ENCODE results near the gene SDC4. TPM values are rescaled to one million over a fixed set of nuclear protein-coding genes. Genes with fewer than 3 reads are reported as not detected.

Gene SDC4
- total RNA-seq, 4 donors from 2014 or later = 41.2 to 72.5 (median 63.4) TPM

GRCh38 chr20:45320948-45321595 is 27.2 kb downstream of the SDC4 start:
- no peaks in the 10 kb centered on the region for H3K9me3 ChIP-seq
- peaks cover 0 to 10% of the 10 kb centered on the region in 2 donors for H3K27me3 ChIP-seq
- WGBS, 2 donors = 80 to 88% methylated on average over 5 of the region's 5 CpGs
- DNase-seq (ENCODE audit: low spot score in 2 of 2) = no peak
- H3K4me1 ChIP-seq = peaks cover 0 to 15% (median 2%) of the 10 kb centered on the region in 4 donors
- H3K27ac ChIP-seq = no peak overlapping the region
- TF ChIP-seq POLR2A (IDR thresholded peaks at IDR 0.05) = no peak
- TF ChIP-seq EP300 (IDR thresholded peaks at IDR 0.05) = no peak
- no peak for TF ChIP-seq CTCF (IDR thresholded peaks at IDR 0.05)
- no peak overlapping the region for H3K4me3 ChIP-seq
- peaks cover 0 to 15% (median 0%) of the 10 kb centered on the region in 3 donors for H3K36me3 ChIP-seq

GRCh38 chr20:45318948-45319347 is 29.3 kb downstream of the SDC4 start:
- 79 to 83% methylated on average over 2 of the region's 2 CpGs for WGBS, 2 donors
- Histone ChIP-seq H3K36me3 (no peaks in the 10 kb centered on the region), H3K4me1 (peaks cover 0 to 20% (median 2%) of the 10 kb centered on the region in 4 donors), H3K9me3 (no peaks in the 10 kb centered on the region), H3K27ac (no peak overlapping the region), H3K27me3 (peaks cover 0 to 29% of the 10 kb centered on the region in 2 donors), H3K4me3 (no peak overlapping the region)
- TF ChIP-seq POLR2A (IDR thresholded peaks at IDR 0.05) (no peak), CTCF (IDR thresholded peaks at IDR 0.05) (no peak), EP300 (IDR thresholded peaks at IDR 0.05) (no peak)
- no peak for DNase-seq (ENCODE audit: low spot score in 2 of 2)

- H3K4me1 ChIP-seq = peaks cover 0 to 20% (median 2%) of the 10 kb centered on the region in 4 donors
- H3K4me3 ChIP-seq = no peak overlapping the region
- H3K36me3 ChIP-seq = no peaks in the 10 kb centered on the region
- no peak for DNase-seq (ENCODE audit: low spot score in 2 of 2)
- no peaks in the 10 kb centered on the region for H3K9me3 ChIP-seq
- no peak overlapping the region for H3K27ac ChIP-seq
- 75 to 78% methylated on average over 7 of the region's 7 CpGs for WGBS, 2 donors
- peaks cover 0 to 32% of the 10 kb centered on the region in 2 donors for H3K27me3 ChIP-seq
- no peak for TF ChIP-seq CTCF (IDR thresholded peaks at IDR 0.05)
- TF ChIP-seq EP300 (IDR thresholded peaks at IDR 0.05) = no peak
- no peak for TF ChIP-seq POLR2A (IDR thresholded peaks at IDR 0.05)
Measured at GRCh38 chr20:45318386-45318939, 29.8 kb downstream of the SDC4 start.

GRCh38 chr20:45317826-45318225 is 30.4 kb downstream of the SDC4 start:
- Histone ChIP-seq H3K27ac (no peak overlapping the region), H3K4me3 (no peak overlapping the region), H3K27me3 (peaks cover 0 to 32% of the 10 kb centered on the region in 2 donors), H3K36me3 (no peaks in the 10 kb centered on the region), H3K4me1 (peaks cover 0 to 20% (median 1%) of the 10 kb centered on the region in 4 donors), H3K9me3 (no peaks in the 10 kb centered on the region)
- DNase-seq (ENCODE audit: low spot score in 2 of 2) = no peak
- no peak for TF ChIP-seq CTCF (IDR thresholded peaks at IDR 0.05)
- no peak for TF ChIP-seq POLR2A (IDR thresholded peaks at IDR 0.05)
- TF ChIP-seq EP300 (IDR thresholded peaks at IDR 0.05) = no peak
- 57 to 86% methylated on average over 3 of the region's 3 CpGs for WGBS, 2 donors
